ENCODE data around the gene ANGPTL2. TPM values are rescaled to one million over a fixed set of nuclear protein-coding genes. Genes with fewer than 3 reads are reported as not detected.

The ANGPTL2 gene
- total RNA-seq, 1 experiment from 2014 or later = 0.08 TPM

- Histone ChIP-seq H3K27me3 (ENCODE audit: control insufficient read depth, insufficient read depth, low read length) (no peaks in the 10 kb centered on the region), H3K4me3 (ENCODE audit: low read depth in 2 of 2, low read length in 2 of 2) (no peak overlapping the region), H3K9me3 (ENCODE audit: control insufficient read depth, insufficient read depth, low read depth, low read length) (no peaks in the 10 kb centered on the region), H3K36me3 (ENCODE audit: control insufficient read depth, insufficient read depth, low read length) (no peaks in the 10 kb centered on the region), H3K4me1 (ENCODE audit: control insufficient read depth, insufficient read depth, low read length) (no peaks in the 10 kb centered on the region), H3K27ac (ENCODE audit: low read length) (no peak overlapping the region)
- no peak for DNase-seq (ENCODE audit: low read depth, low spot score)
- CTCF ChIA-PET = no interaction called here
- TF ChIP-seq, protein P1, sequence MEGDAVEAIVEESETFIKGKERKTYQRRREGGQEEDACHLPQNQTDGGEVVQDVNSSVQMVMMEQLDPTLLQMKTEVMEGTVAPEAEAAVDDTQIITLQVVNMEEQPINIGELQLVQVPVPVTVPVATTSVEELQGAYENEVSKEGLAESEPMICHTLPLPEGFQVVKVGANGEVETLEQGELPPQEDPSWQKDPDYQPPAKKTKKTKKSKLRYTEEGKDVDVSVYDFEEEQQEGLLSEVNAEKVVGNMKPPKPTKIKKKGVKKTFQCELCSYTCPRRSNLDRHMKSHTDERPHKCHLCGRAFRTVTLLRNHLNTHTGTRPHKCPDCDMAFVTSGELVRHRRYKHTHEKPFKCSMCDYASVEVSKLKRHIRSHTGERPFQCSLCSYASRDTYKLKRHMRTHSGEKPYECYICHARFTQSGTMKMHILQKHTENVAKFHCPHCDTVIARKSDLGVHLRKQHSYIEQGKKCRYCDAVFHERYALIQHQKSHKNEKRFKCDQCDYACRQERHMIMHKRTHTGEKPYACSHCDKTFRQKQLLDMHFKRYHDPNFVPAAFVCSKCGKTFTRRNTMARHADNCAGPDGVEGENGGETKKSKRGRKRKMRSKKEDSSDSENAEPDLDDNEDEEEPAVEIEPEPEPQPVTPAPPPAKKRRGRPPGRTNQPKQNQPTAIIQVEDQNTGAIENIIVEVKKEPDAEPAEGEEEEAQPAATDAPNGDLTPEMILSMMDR (IDR thresholded peaks at IDR 0.05) = no peak
- TF ChIP-seq POLR2AphosphoS5 (IDR thresholded peaks at IDR 0.05; ENCODE audit: low read depth, low read length) (no peak), TCF7L2 (IDR thresholded peaks at IDR 0.05; ENCODE audit: low read depth, low read length) (no peak), SIN3A (IDR thresholded peaks at IDR 0.05; ENCODE audit: borderline replicate concordance, insufficient read depth, low read depth, low read length) (no peak)
- TF ChIP-seq, protein P2, sequence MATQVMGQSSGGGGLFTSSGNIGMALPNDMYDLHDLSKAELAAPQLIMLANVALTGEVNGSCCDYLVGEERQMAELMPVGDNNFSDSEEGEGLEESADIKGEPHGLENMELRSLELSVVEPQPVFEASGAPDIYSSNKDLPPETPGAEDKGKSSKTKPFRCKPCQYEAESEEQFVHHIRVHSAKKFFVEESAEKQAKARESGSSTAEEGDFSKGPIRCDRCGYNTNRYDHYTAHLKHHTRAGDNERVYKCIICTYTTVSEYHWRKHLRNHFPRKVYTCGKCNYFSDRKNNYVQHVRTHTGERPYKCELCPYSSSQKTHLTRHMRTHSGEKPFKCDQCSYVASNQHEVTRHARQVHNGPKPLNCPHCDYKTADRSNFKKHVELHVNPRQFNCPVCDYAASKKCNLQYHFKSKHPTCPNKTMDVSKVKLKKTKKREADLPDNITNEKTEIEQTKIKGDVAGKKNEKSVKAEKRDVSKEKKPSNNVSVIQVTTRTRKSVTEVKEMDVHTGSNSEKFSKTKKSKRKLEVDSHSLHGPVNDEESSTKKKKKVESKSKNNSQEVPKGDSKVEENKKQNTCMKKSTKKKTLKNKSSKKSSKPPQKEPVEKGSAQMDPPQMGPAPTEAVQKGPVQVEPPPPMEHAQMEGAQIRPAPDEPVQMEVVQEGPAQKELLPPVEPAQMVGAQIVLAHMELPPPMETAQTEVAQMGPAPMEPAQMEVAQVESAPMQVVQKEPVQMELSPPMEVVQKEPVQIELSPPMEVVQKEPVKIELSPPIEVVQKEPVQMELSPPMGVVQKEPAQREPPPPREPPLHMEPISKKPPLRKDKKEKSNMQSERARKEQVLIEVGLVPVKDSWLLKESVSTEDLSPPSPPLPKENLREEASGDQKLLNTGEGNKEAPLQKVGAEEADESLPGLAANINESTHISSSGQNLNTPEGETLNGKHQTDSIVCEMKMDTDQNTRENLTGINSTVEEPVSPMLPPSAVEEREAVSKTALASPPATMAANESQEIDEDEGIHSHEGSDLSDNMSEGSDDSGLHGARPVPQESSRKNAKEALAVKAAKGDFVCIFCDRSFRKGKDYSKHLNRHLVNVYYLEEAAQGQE (IDR thresholded peaks at IDR 0.05; ENCODE audit: insufficient read depth in 1 of 2, low read depth in 2 of 2, low read length in 1 of 2) = no peak
- intact Hi-C loops (cut with micrococcal nuclease; ENCODE audit: unreplicated experiment) (no loop called here), in situ Hi-C loops (cut with HindIII; ENCODE audit: low pct_unique_long_range_greater_than_20kb, low sequenced_read_pairs) (no loop called here)
- POLR2A ChIA-PET = no interaction called here
- ATAC-seq = no peak
- no TSS peak for BruUV-seq (replicated peaks)
Measured at GRCh38 chr9:127087836-127088235, 34.6 kb downstream of the ANGPTL2 start.

DNA sequence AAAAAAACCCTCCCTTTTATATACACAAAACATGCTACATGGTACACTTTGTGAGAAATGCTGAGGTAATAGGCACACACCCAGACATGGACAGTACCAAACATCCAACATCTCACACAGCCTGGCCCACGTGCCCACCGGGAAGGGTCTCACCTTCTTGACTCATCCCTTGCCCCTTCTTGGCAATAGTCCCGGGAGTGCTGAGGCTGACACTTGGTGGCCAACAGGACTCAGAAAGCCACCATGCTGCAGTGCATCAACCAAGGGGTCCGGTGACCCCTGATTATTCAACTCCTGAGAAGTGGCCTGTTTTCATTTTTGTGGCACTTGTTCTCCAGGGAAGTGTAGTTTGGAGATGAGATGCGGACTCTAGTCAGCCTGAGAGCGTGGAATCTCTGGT is 35.0 kb downstream of the ANGPTL2 start:
- ATAC-seq (no peak), DNase-seq (ENCODE audit: low read depth, low spot score) (no peak)
- Histone ChIP-seq H3K27ac (ENCODE audit: low read length) (no peak overlapping the region), H3K4me1 (ENCODE audit: control insufficient read depth, insufficient read depth, low read length) (no peaks in the 10 kb centered on the region), H3K27me3 (ENCODE audit: control insufficient read depth, insufficient read depth, low read length) (no peaks in the 10 kb centered on the region), H3K4me3 (ENCODE audit: low read depth in 2 of 2, low read length in 2 of 2) (no peak overlapping the region), H3K9me3 (ENCODE audit: control insufficient read depth, insufficient read depth, low read depth, low read length) (no peaks in the 10 kb centered on the region), H3K36me3 (ENCODE audit: control insufficient read depth, insufficient read depth, low read length) (no peaks in the 10 kb centered on the region)
- intact Hi-C loops (cut with micrococcal nuclease; ENCODE audit: unreplicated experiment) = no loop called here
- ChIA-PET POLR2A (no interaction called here), CTCF (no interaction called here)
- no TSS peak for BruUV-seq (replicated peaks)
- no peak for TF ChIP-seq POLR2AphosphoS5 (IDR thresholded peaks at IDR 0.05; ENCODE audit: low read depth, low read length)
- in situ Hi-C loops (cut with HindIII; ENCODE audit: low pct_unique_long_range_greater_than_20kb, low sequenced_read_pairs) = no loop called here

GRCh38 chr9:127086771-127087170 is 35.7 kb downstream of the ANGPTL2 start:
- DNase-seq (ENCODE audit: low read depth, low spot score) (no peak), ATAC-seq (no peak)
- H3K27me3 ChIP-seq (ENCODE audit: control insufficient read depth, insufficient read depth, low read length) = no peaks in the 10 kb centered on the region
- H3K9me3 ChIP-seq (ENCODE audit: control insufficient read depth, insufficient read depth, low read depth, low read length) = no peaks in the 10 kb centered on the region
- no peak overlapping the region for H3K27ac ChIP-seq (ENCODE audit: low read length)
- ChIA-PET CTCF (no interaction called here), POLR2A (no interaction called here)
- BruUV-seq (replicated peaks) = no TSS peak
- in situ Hi-C loops (cut with HindIII; ENCODE audit: low pct_unique_long_range_greater_than_20kb, low sequenced_read_pairs) = no loop called here
- H3K4me3 ChIP-seq (ENCODE audit: low read depth in 2 of 2, low read length in 2 of 2) = no peak overlapping the region
- no peaks in the 10 kb centered on the region for H3K36me3 ChIP-seq (ENCODE audit: control insufficient read depth, insufficient read depth, low read length)
- TF ChIP-seq POLR2AphosphoS5 (IDR thresholded peaks at IDR 0.05; ENCODE audit: low read depth, low read length) (no peak), TCF7L2 (IDR thresholded peaks at IDR 0.05; ENCODE audit: low read depth, low read length) (no peak), SIN3A (IDR thresholded peaks at IDR 0.05; ENCODE audit: borderline replicate concordance, insufficient read depth, low read depth, low read length) (no peak)
- TF ChIP-seq, protein P2 (IDR thresholded peaks at IDR 0.05; ENCODE audit: insufficient read depth in 1 of 2, low read depth in 2 of 2, low read length in 1 of 2) = no peak
- TF ChIP-seq, protein P1 (IDR thresholded peaks at IDR 0.05) = no peak
- H3K4me1 ChIP-seq (ENCODE audit: control insufficient read depth, insufficient read depth, low read length) = no peaks in the 10 kb centered on the region
- intact Hi-C loops (cut with micrococcal nuclease; ENCODE audit: unreplicated experiment) = no loop called here

All from Panc1 (cell line).